ENCODE data around the gene MTRF1. TPM values are rescaled to one million over a fixed set of nuclear protein-coding genes. Genes with fewer than 3 reads are reported as not detected.
"Not testable (repeated sequence)": the region's sequence is repeated elsewhere in the genome, so short reads cannot be mapped to it uniquely, and the experiment has no call there.

MTRF1 gene
- total RNA-seq, 5 donors from 2014 or later (not counting 1 experiment from before 2014, with no cell fraction given), result 22.1 to 35.5 (median 26.6) TPM

DNA sequence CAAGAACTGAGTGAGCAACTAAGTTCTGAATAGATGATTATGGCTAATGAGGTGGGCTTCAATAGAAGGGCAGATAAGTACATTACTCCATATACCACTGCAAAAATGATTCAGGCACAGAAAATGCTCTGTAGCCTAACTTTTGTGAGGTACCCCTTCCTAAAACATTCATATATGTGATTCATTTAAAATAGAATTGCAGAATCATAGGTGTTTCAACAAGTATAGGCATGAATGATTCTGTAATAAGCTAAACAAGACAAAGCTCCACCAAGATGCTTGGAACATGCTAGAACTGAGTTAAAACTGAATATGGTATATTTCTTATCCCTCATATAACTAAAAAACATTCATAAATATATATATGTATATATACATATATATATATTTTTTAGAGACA is 81.1 kb downstream of the MTRF1 start:
- H3K9me3 ChIP-seq, result no peaks in the 10 kb centered on the region
- H3K27me3 ChIP-seq (replicated peaks in 1 of 2; ENCODE audit: control insufficient read depth in 2 of 2, extremely low read depth in 1 of 2, insufficient read depth in 2 of 2, low read length in 1 of 2), result no peaks in the 10 kb centered on the region
- ATAC-seq (replicated peaks in 1 of 4) (no peak), DNase-seq (no peak)
- no peaks in the 10 kb centered on the region for H3K27me3 Mint-ChIP-seq
- ChIA-PET CTCF (no interaction called here), POLR2A (no interaction called here)
- H3K36me3 Mint-ChIP-seq, result peaks cover 3% of the 10 kb centered on the region
- no peaks in the 10 kb centered on the region for H3K4me1 ChIP-seq (ENCODE audit: control insufficient read depth in 1 of 2, extremely low read depth in 1 of 2, insufficient read depth in 2 of 2, low read length in 2 of 2)
- no peak overlapping the region for H3K27ac Mint-ChIP-seq
- H3K4me3 ChIP-seq (ENCODE audit: control insufficient read depth in 1 of 2, extremely low read depth in 1 of 2, low read length in 1 of 2), result no peak overlapping the region
- no peak overlapping the region for H3K4me3 Mint-ChIP-seq
- H3K9me3 Mint-ChIP-seq, result no peaks in the 10 kb centered on the region
- no peak overlapping the region for H3K27ac ChIP-seq (ENCODE audit: low read length)
- no peaks in the 10 kb centered on the region for H3K4me1 Mint-ChIP-seq
- peaks cover 0 to 4% of the 10 kb centered on the region in 2 donors for H3K36me3 ChIP-seq (ENCODE audit: control insufficient read depth in 2 of 2, extremely low read depth in 1 of 2, insufficient read depth in 1 of 2, low read length in 1 of 2)

DNA sequence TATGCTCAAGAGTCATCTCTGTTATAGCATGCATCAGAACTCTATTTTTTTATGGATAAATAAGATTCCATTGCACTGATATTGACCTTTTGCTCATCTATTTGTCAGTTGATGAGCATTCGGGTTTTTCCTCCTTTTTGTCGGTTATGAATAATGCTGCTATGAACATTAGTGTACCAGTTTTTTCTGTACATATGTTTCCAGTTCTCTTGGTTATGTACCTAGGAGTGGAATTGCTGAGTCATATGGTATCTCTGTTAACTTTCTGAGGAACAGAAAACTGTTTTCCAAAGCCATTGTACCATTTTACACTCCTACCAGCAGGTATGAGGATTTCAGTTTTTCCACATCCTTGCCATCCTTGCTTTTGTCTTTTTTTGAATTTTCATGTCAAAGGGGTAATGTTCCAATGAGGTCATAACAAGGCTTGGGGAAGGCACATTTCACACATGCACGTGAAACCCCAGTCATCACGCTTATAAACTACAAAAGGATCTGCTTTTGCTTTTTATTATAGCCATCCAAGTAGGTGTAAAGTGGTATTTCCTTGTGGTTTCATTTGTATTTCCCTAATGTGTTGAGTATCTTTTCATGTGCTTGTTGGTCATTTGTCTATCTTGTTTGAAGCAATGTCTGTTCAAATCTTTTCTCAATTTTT is 83.7 kb downstream of the MTRF1 start:
- POLR2A ChIA-PET, result no interaction called here
- peaks cover 0 to 4% of the 10 kb centered on the region in 2 donors for H3K36me3 ChIP-seq (ENCODE audit: control insufficient read depth in 2 of 2, extremely low read depth in 1 of 2, insufficient read depth in 1 of 2, low read length in 1 of 2)
- WGBS (ENCODE audit: insufficient coverage), result no CpG with 5 or more reads among the region's 4 CpGs
- H3K4me3 ChIP-seq (ENCODE audit: control insufficient read depth in 1 of 2, extremely low read depth in 1 of 2, low read length in 1 of 2), result no peak overlapping the region
- H3K27me3 ChIP-seq (replicated peaks in 1 of 2; ENCODE audit: control insufficient read depth in 2 of 2, extremely low read depth in 1 of 2, insufficient read depth in 2 of 2, low read length in 1 of 2), result no peaks in the 10 kb centered on the region
- H3K27ac ChIP-seq (ENCODE audit: low read length), result no peak overlapping the region
- ATAC-seq (replicated peaks in 1 of 4) (no peak), DNase-seq (no peak)
- Mint-ChIP-seq H3K4me1 (no peaks in the 10 kb centered on the region), H3K36me3 (peaks cover 20% of the 10 kb centered on the region), H3K4me3 (no peak overlapping the region), H3K27ac (no peak overlapping the region), H3K27me3 (no peaks in the 10 kb centered on the region), H3K9me3 (peaks cover under 1 to 21% (median 9%) of the 10 kb centered on the region in 3 donors)
- CTCF ChIA-PET, result interaction anchor here in 1 of 2 donors (1.1 kb wide), 1 partner anchor 11 kb away, joined by 3 read pairs; no protein-coding TSS in a partner anchor
- H3K9me3 ChIP-seq, result no peaks in the 10 kb centered on the region
- no peaks in the 10 kb centered on the region for H3K4me1 ChIP-seq (ENCODE audit: control insufficient read depth in 1 of 2, extremely low read depth in 1 of 2, insufficient read depth in 2 of 2, low read length in 2 of 2)

DNA sequence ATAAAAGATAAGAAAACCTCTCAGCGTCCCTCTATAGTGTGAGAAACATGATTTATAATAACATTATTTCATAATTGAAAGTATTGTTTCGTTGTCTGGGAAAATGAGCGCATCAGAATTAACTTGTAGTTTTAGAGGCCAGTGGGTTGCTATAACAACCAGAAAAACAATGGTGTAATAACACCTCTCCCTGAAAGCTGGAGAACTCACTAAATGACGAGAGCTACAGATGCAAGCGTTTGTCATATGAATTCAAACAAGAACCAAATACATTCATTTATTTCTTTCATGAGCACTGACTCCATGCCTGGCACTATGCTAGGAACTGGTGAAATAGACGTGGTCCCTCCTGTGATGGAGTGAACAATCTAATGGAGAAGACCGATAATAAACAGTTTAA is 85.3 kb downstream of the MTRF1 start:
- peaks cover 0 to 3% of the 10 kb centered on the region in 2 donors for H3K36me3 ChIP-seq (ENCODE audit: control insufficient read depth in 2 of 2, extremely low read depth in 1 of 2, insufficient read depth in 1 of 2, low read length in 1 of 2)
- ChIA-PET POLR2A (no interaction called here), CTCF (no interaction called here)
- no peak overlapping the region for H3K4me3 ChIP-seq (ENCODE audit: control insufficient read depth in 1 of 2, extremely low read depth in 1 of 2, low read length in 1 of 2)
- DNase-seq (no peak), ATAC-seq (replicated peaks in 1 of 4) (no peak)
- no peaks in the 10 kb centered on the region for H3K27me3 ChIP-seq (replicated peaks in 1 of 2; ENCODE audit: control insufficient read depth in 2 of 2, extremely low read depth in 1 of 2, insufficient read depth in 2 of 2, low read length in 1 of 2)
- no peak overlapping the region for H3K4me3 Mint-ChIP-seq
- peaks cover 24% of the 10 kb centered on the region for H3K36me3 Mint-ChIP-seq
- H3K27ac Mint-ChIP-seq, result no peak overlapping the region
- no peak overlapping the region for H3K27ac ChIP-seq (ENCODE audit: low read length)
- no peaks in the 10 kb centered on the region for H3K4me1 Mint-ChIP-seq
- 60% methylated on average over 1 of the region's 7 CpGs for WGBS (ENCODE audit: insufficient coverage)
- peaks cover 4 to 25% (median 9%) of the 10 kb centered on the region in 3 donors for H3K9me3 Mint-ChIP-seq
- no peaks in the 10 kb centered on the region for H3K4me1 ChIP-seq (ENCODE audit: control insufficient read depth in 1 of 2, extremely low read depth in 1 of 2, insufficient read depth in 2 of 2, low read length in 2 of 2)
- no peaks in the 10 kb centered on the region for H3K27me3 Mint-ChIP-seq
- H3K9me3 ChIP-seq, result no peaks in the 10 kb centered on the region

DNA sequence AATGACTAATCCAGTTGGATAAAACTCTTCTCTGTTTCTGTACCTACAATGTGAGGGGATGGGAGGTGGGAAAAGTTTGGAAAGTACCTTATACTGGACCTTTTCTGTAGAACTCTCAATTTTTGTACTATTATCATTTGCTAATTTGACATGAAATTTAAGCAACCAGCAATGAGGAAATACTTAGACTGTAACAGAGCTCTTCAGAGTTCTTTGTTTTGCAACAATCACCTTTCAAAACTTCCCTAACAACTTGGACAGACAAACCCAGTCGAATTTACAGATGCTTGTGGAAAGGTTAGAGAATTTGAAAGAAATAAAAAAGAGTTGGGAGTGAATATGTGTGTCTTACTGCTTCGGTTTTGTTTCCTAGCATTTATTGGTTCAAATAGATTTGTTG is 85.8 kb downstream of the MTRF1 start:
- H3K4me1 Mint-ChIP-seq, result no peaks in the 10 kb centered on the region
- H3K36me3 Mint-ChIP-seq, result peaks cover 28% of the 10 kb centered on the region
- no peaks in the 10 kb centered on the region for H3K4me1 ChIP-seq (ENCODE audit: control insufficient read depth in 1 of 2, extremely low read depth in 1 of 2, insufficient read depth in 2 of 2, low read length in 2 of 2)
- no peaks in the 10 kb centered on the region for H3K36me3 ChIP-seq (ENCODE audit: control insufficient read depth in 2 of 2, extremely low read depth in 1 of 2, insufficient read depth in 1 of 2, low read length in 1 of 2)
- ChIA-PET POLR2A (interaction anchor here in 1 of 2 donors (0.6 kb wide), 1 partner anchor 425 kb away, joined by 3 read pairs; no protein-coding TSS in a partner anchor), CTCF (no interaction called here)
- peaks cover 4 to 25% (median 9%) of the 10 kb centered on the region in 3 donors for H3K9me3 Mint-ChIP-seq
- no peaks in the 10 kb centered on the region for H3K27me3 Mint-ChIP-seq
- no peak overlapping the region for H3K27ac ChIP-seq (ENCODE audit: low read length)
- H3K9me3 ChIP-seq, result no peaks in the 10 kb centered on the region
- ATAC-seq (replicated peaks in 1 of 4) (no peak), DNase-seq (no peak)
- H3K27me3 ChIP-seq (replicated peaks in 1 of 2; ENCODE audit: control insufficient read depth in 2 of 2, extremely low read depth in 1 of 2, insufficient read depth in 2 of 2, low read length in 1 of 2), result no peaks in the 10 kb centered on the region
- no peak overlapping the region for H3K4me3 Mint-ChIP-seq
- no peak overlapping the region for H3K4me3 ChIP-seq (ENCODE audit: control insufficient read depth in 1 of 2, extremely low read depth in 1 of 2, low read length in 1 of 2)
- H3K27ac Mint-ChIP-seq, result no peak overlapping the region
- no CpG with 5 or more reads among the region's 2 CpGs for WGBS (ENCODE audit: insufficient coverage)

DNA sequence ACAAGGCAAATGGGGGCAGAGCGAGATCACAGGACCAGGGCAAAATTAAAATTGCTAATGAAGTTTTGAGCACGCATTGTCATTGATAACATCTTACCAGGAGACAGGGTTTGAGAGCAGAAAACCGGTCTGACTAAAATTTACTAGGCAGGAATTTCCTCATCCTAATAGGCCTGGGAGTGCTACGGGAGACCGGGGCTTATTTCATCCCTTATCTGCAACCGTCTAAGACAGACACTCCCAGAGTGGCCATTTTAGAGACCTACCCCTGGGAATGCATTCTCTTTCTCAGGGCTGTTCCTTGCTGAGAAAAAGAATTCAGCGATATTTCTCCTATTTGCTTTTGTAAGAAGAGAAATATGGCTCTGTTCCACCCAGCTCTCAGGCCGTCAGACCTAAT is 87.8 kb downstream of the MTRF1 start:
- H3K27me3 Mint-ChIP-seq; H3K27ac ChIP-seq (ENCODE audit: low read length); H3K36me3 ChIP-seq (ENCODE audit: control insufficient read depth in 2 of 2, extremely low read depth in 1 of 2, insufficient read depth in 1 of 2, low read length in 1 of 2); H3K9me3 ChIP-seq; H3K4me1 ChIP-seq (ENCODE audit: control insufficient read depth in 1 of 2, extremely low read depth in 1 of 2, insufficient read depth in 2 of 2, low read length in 2 of 2); H3K27ac Mint-ChIP-seq; H3K4me1 Mint-ChIP-seq; CTCF ChIA-PET; H3K4me3 ChIP-seq (ENCODE audit: control insufficient read depth in 1 of 2, extremely low read depth in 1 of 2, low read length in 1 of 2); ATAC-seq (replicated peaks in 1 of 4); H3K4me3 Mint-ChIP-seq; DNase-seq; H3K27me3 ChIP-seq (replicated peaks in 1 of 2; ENCODE audit: control insufficient read depth in 2 of 2, extremely low read depth in 1 of 2, insufficient read depth in 2 of 2, low read length in 1 of 2); POLR2A ChIA-PET: not testable (repeated sequence)
- WGBS (ENCODE audit: insufficient coverage), result 94% methylated on average over 2 of the region's 8 CpGs
- Mint-ChIP-seq H3K9me3 (peaks cover 4 to 25% (median 9%) of the 10 kb centered on the region in 3 donors), H3K36me3 (peaks cover 29% of the 10 kb centered on the region)

Other genes with a start within 250 kb of the MTRF1 start
- 100 to 1,000 TPM; 133 to 221 (median 146) TPM for gene ELF1, start 244.3 kb downstream of the MTRF1 start, total RNA-seq
- gene WBP4, start 202.1 kb downstream of the MTRF1 start, total RNA-seq, result 1 to 10 TPM; 4.3 to 7.6 (median 4.8) TPM
- gene KBTBD6, start 130.8 kb downstream of the MTRF1 start, total RNA-seq, result 1 to 10 TPM; 3.0 to 8.8 (median 7.8) TPM
- 10 to 100 TPM in 2 of 5 donors, 1 to 10 TPM in 3; 2.6 to 10.9 (median 9.3) TPM for gene KBTBD7, start 69.0 kb downstream of the MTRF1 start, total RNA-seq
- gene NAA16, start 47.7 kb upstream of the MTRF1 start, total RNA-seq, result 10 to 100 TPM; 45.7 to 93.7 (median 49.6) TPM
- gene RGCC, start 194.0 kb upstream of the MTRF1 start, total RNA-seq, result 100 to 1,000 TPM; 151 to 515 (median 166) TPM

All from T-cell (primary cell).